WTC11 (cell line): ENCODE measurements around the gene DOK3. TPM values are rescaled to one million over a fixed set of nuclear protein-coding genes. Genes with fewer than 3 reads are reported as not detected.

ENCODE experiments used
- ATAC-seq: fragments of 200-7000 bp; cut with Tn5 transposase; 2 replicates; pipeline ENCODE4 v1.10.0; 2021; ENCODE audit warnings: mild to moderate bottlenecking, moderate library complexity
- CTCF ChIA-PET: fragments of 300-600 bp; sonication (Branson Sonifier 250); formaldehyde crosslinking; loops from one replicate; lab custom pipeline; 2021; ENCODE audit warnings: antibody characterized with exemption; lab: Charles Lee
- POLR2A ChIA-PET: fragments of 350-600 bp; sonication (Branson Sonifier 250); formaldehyde crosslinking; loops from one replicate; lab custom pipeline; 2021; ENCODE audit warnings: antibody characterized with exemption; lab: Charles Lee
- DNase-seq: peaks from one replicate; pipeline ENCODE4 v3.0.0; 2021; ENCODE audit warnings: low spot score
- H3K27ac Mint-ChIP-seq: 2 replicates; pipeline ENCODE4 v1.8.0; 2021; ENCODE audit warnings: mixed read lengths
- H3K27me3 Mint-ChIP-seq: 2 replicates; pipeline ENCODE4 v1.8.0; 2021; ENCODE audit warnings: low read depth, mild to moderate bottlenecking, moderate library complexity, mixed read lengths
- H3K36me3 Mint-ChIP-seq: 2 replicates; pipeline ENCODE4 v1.8.0; 2021; ENCODE audit warnings: mixed read lengths
- H3K4me1 Mint-ChIP-seq: 2 replicates; pipeline ENCODE4 v1.8.0; 2022; ENCODE audit warnings: mixed read lengths
- H3K4me3 Mint-ChIP-seq: 2 replicates; pipeline ENCODE4 v1.8.0; 2021; ENCODE audit warnings: mild to moderate bottlenecking, moderate library complexity, mixed read lengths
- H3K9me3 Mint-ChIP-seq: 2 replicates; pipeline ENCODE4 v1.8.0; 2021; ENCODE audit warnings: mixed read lengths
- ATF1 ChIP-seq: sonication (generic); formaldehyde crosslinking; IDR thresholded peaks from 2 replicates; pipeline ENCODE4 v1.8.1; 2023; ENCODE audit warnings: mild to moderate bottlenecking, moderate library complexity, missing genetic modification reagents
- FOXJ3 ChIP-seq: sonication (generic); formaldehyde crosslinking; IDR thresholded peaks from 2 replicates; pipeline ENCODE4 v1.9.0; 2021; ENCODE audit warnings: missing genetic modification reagents, mild to moderate bottlenecking, borderline replicate concordance
- FOXP1 ChIP-seq: sonication (generic); formaldehyde crosslinking; IDR thresholded peaks from 2 replicates; pipeline ENCODE4 v1.8.0; 2022; ENCODE audit warnings: missing genetic modification reagents, mild to moderate bottlenecking, moderate library complexity, borderline replicate concordance
- NR2C2 ChIP-seq: sonication (generic); formaldehyde crosslinking; IDR thresholded peaks from 2 replicates; pipeline ENCODE4 v1.8.0; 2022; ENCODE audit warnings: mild to moderate bottlenecking, missing genetic modification reagents
- PRRX2 ChIP-seq: fragments of 250-450 bp; sonication (Bioruptor Pico); IDR thresholded peaks from 2 replicates; pipeline ENCODE4 v1.8.0; 2021; ENCODE audit warnings: mild to moderate bottlenecking
- TEAD4 ChIP-seq: sonication (generic); formaldehyde crosslinking; IDR thresholded peaks from 2 replicates; pipeline ENCODE4 v1.8.0; 2022; ENCODE audit warnings: mild to moderate bottlenecking, missing genetic modification reagents
- ZNF671 ChIP-seq: fragments of 250-450 bp; sonication (Bioruptor Pico); IDR thresholded peaks from 2 replicates; pipeline ENCODE4 v1.8.0; 2021; ENCODE audit warnings: mild to moderate bottlenecking
- total RNA-seq: library from RNA; stranded (reverse); gene quantifications from 3 replicates; pipeline ENCODE4 v1.2.3, GENCODE V29; 2021
- TF ChIP-seq, protein P1 (sequence below): sonication (generic); formaldehyde crosslinking; IDR thresholded peaks from 2 replicates; pipeline ENCODE4 v1.8.0; 2022; ENCODE audit warnings: mild to moderate bottlenecking, missing genetic modification reagents
- TF ChIP-seq, protein P2 (sequence below): sonication (generic); formaldehyde crosslinking; IDR thresholded peaks from 2 replicates; pipeline ENCODE4 v1.8.0; 2022; ENCODE audit warnings: mild to moderate bottlenecking, missing genetic modification reagents
- TF ChIP-seq, protein P3 (sequence below): fragments of 250-450 bp; sonication (Bioruptor Pico); IDR thresholded peaks from 2 replicates; pipeline ENCODE4 v1.8.0; 2021; ENCODE audit warnings: mild to moderate bottlenecking

Gene DOK3
- total RNA-seq, 1 experiment from 2014 or later: 9.9 TPM

DNA sequence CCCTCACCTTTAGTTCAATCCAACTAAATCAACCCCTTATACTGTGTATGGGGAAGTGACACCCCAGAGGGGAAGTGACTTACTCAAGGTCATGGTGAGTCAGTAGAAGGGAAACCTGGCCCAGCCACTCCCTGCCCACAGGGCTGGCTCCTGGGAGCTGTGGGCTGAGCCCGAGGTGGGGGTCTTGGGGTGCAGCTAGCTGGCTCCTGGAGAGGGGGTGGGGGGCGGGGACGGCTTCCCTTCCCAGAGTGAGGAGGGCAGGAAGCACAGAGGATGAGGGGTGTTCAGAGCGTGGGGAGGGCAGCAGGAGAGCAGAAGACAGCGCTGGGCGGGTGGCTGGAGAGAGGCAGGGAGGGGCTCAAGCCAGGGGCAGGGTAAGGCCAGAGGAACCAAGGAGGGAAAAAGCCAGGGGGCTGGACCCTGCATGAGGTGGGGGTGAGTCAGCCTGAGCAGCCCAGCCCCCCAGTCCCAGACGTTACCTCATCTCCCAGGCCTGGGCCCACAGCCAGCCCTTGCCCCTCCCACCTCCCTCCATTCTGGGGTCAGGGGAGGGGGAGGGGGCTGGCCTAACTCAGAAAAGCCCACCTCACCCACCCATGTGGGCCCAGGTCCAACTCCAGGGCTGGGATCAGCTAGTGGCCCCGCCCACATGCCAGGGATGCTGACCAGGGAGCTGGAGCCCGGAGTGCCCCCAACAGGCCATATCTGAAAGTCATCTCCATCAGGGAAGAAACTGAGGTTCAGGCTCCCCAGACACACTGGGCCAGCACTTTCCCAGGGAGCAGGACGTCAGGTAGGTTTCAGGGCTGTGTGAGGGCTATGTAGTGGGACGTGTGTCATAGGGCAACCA is 15.1 kb downstream of the DOK3 start:
- CTCF ChIA-PET: interaction anchor here (0.6 to 11.2 kb wide), 18 partner anchors 13 to 958 kb away, joined by 3 to 230 read pairs (median 5); partner anchors contain the start of genes DBN1, DDX41 and DOK3
- TF ChIP-seq, protein P1, sequence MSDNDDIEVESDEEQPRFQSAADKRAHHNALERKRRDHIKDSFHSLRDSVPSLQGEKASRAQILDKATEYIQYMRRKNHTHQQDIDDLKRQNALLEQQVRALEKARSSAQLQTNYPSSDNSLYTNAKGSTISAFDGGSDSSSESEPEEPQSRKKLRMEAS (CRISPR knock-in tag): no peak
- TF ChIP-seq, protein P2, sequence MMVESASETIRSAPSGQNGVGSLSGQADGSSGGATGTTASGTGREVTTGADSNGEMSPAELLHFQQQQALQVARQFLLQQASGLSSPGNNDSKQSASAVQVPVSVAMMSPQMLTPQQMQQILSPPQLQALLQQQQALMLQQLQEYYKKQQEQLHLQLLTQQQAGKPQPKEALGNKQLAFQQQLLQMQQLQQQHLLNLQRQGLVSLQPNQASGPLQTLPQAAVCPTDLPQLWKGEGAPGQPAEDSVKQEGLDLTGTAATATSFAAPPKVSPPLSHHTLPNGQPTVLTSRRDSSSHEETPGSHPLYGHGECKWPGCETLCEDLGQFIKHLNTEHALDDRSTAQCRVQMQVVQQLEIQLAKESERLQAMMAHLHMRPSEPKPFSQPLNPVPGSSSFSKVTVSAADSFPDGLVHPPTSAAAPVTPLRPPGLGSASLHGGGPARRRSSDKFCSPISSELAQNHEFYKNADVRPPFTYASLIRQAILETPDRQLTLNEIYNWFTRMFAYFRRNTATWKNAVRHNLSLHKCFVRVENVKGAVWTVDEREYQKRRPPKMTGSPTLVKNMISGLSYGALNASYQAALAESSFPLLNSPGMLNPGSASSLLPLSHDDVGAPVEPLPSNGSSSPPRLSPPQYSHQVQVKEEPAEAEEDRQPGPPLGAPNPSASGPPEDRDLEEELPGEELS (CRISPR knock-in tag): no peak
- 0 out of 2 replicates have a peak, but pooled peaks have one; percentile 27 for TF ChIP-seq ATF1
- no peak for TF ChIP-seq ZNF671 (CRISPR knock-in tag)
- TF ChIP-seq FOXP1 (CRISPR knock-in tag): 0 out of 2 replicates have a peak, but pooled peaks have one; percentile 28
- TF ChIP-seq, protein P3, sequence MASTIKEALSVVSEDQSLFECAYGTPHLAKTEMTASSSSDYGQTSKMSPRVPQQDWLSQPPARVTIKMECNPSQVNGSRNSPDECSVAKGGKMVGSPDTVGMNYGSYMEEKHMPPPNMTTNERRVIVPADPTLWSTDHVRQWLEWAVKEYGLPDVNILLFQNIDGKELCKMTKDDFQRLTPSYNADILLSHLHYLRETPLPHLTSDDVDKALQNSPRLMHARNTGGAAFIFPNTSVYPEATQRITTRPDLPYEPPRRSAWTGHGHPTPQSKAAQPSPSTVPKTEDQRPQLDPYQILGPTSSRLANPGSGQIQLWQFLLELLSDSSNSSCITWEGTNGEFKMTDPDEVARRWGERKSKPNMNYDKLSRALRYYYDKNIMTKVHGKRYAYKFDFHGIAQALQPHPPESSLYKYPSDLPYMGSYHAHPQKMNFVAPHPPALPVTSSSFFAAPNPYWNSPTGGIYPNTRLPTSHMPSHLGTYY (CRISPR knock-in tag): 0 out of 2 replicates have a peak, but pooled peaks have one; percentile 40
- Mint-ChIP-seq H3K9me3 (no peaks in the 10 kb centered on the region), H3K36me3 (peaks cover 19% of the 10 kb centered on the region), H3K27ac (no peak overlapping the region; the same call in 1 of the 2 replicates), H3K4me1 (peaks cover 36% of the 10 kb centered on the region), H3K4me3 (no peak overlapping the region), H3K27me3 (peaks cover 20% of the 10 kb centered on the region)
- ATAC-seq: peak; percentile 0
- DNase-seq: peak; percentile 75
- POLR2A ChIA-PET: interaction anchor here (0.6 to 6.1 kb wide), 6 partner anchors 17 to 652 kb away, joined by 4 to 53 read pairs (median 14); partner anchors contain the start of gene DBN1

DNA sequence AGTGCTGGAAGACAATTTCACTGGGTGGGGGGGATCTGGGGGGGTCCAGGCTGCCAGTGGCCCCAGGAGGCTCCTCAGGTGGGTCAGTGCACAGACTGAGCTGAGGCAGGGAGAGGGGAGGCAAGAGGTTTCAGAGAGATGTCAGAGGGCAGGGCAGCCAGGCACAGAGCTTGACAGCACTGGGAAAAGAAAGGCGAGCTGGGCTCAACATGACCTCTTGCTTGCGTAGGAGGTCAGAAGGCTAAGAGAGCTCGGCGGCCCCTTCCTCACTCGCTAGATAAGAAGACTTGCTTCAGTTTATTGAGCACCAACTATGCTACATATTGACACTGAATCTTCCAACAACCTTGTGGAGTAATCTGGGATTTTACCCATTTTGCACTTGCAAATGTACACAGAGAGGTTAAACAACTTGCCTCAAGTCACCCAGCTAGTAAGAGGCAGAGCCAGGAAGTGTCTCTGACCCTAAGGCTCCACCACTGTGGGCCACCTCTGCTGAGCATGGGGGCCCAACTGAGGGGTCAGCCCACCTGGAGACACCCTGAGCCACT is 15.8 kb downstream of the DOK3 start:
- ATAC-seq (no peak), DNase-seq (no peak)
- H3K36me3 Mint-ChIP-seq: peaks cover 22% of the 10 kb centered on the region
- H3K27ac Mint-ChIP-seq: no peak overlapping the region; the same call in 1 of the 2 replicates
- POLR2A ChIA-PET: interaction anchor here (0.6 to 6.1 kb wide), 5 partner anchors 16 to 652 kb away, joined by 4 to 43 read pairs (median 12); no protein-coding TSS in a partner anchor
- no peak for TF ChIP-seq FOXJ3 (CRISPR knock-in tag)
- TF ChIP-seq NR2C2 (CRISPR knock-in tag): 0 out of 2 replicates have a peak, but pooled peaks have one; percentile 29
- no peaks in the 10 kb centered on the region for H3K9me3 Mint-ChIP-seq
- peaks cover 35% of the 10 kb centered on the region for H3K4me1 Mint-ChIP-seq
- CTCF ChIA-PET: interaction anchor here (1.6 to 11.2 kb wide), 6 partner anchors 7 to 184 kb away, joined by 3 to 230 read pairs (median 30); partner anchors contain the start of genes DBN1 and DOK3
- H3K27me3 Mint-ChIP-seq: peaks cover 13% of the 10 kb centered on the region
- no peak overlapping the region for H3K4me3 Mint-ChIP-seq

DNA sequence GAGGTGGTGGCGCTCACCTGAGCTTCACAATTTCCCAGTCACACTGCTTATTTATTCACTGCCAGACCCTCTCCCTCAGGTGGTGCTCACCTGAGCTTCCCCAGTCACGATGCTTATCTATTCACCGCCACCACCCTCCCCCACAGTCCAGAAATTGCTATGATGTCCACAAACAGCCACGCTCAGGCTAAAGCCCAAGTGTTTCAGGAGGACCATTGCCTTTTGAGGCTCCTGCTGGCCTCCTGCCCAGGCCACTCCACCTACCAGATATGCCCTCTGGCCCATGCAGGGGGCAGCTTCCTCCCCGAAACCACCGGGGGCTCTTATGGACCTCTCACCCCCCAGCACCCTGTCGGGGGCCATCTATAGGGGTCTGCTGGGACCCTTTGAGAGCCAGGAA is 16.8 kb downstream of the DOK3 start:
- ATAC-seq: no peak
- no peak for DNase-seq
- TF ChIP-seq PRRX2 (CRISPR knock-in tag) (peak; percentile 17; the same call in 1 of the 2 replicates), TEAD4 (CRISPR knock-in tag) (no peak)
- Mint-ChIP-seq H3K27me3 (peaks cover 3% of the 10 kb centered on the region), H3K36me3 (peaks cover 32% of the 10 kb centered on the region), H3K4me1 (peaks cover 27% of the 10 kb centered on the region), H3K27ac (peak overlapping the region; percentile 95), H3K4me3 (no peak overlapping the region), H3K9me3 (no peaks in the 10 kb centered on the region)
- ChIA-PET CTCF (interaction anchor here (0.6 to 11.2 kb wide), 13 partner anchors 8 to 183 kb away, joined by 3 to 230 read pairs (median 5); partner anchors contain the start of genes DBN1 and DOK3), POLR2A (interaction anchor here (0.6 to 6.1 kb wide), 7 partner anchors 8 to 66 kb away, joined by 3 to 43 read pairs (median 5); partner anchors contain the start of gene GRK6)
